ENCODE results near the gene ATXN1.

ATXN1 gene

GRCh38 chr6:16252686-16253299 is 508.5 kb downstream of the ATXN1 start:
- Histone ChIP-seq H3K27me3 (ENCODE audit: control insufficient read depth, low read length) (no peaks in the 10 kb centered on the region; the same call in 1 of the 2 replicates), H3K27ac (ENCODE audit: low read depth, low read length) (no peak overlapping the region), H3K4me2 (ENCODE audit: low read length) (no peak overlapping the region), H3K9me2 (replicated peaks; ENCODE audit: control insufficient read depth, low read length) (no peaks in the 10 kb centered on the region), H3F3A (ENCODE audit: control insufficient read depth, insufficient read depth) (no peaks in the 10 kb centered on the region), H3K4me1 (ENCODE audit: control insufficient read depth, low read length) (no peaks in the 10 kb centered on the region), H3K79me2 (ENCODE audit: control insufficient read depth, low read length) (no peaks in the 10 kb centered on the region), H3K4me3 (ENCODE audit: low read length) (no peak overlapping the region), H3K36me3 (ENCODE audit: control insufficient read depth, low read length) (no peaks in the 10 kb centered on the region), H3K9me3 (ENCODE audit: control insufficient read depth, insufficient read depth, low read length) (no peaks in the 10 kb centered on the region), H4K20me1 (ENCODE audit: control insufficient read depth, insufficient read depth, low read depth, low read length) (no peaks in the 10 kb centered on the region)
- TF ChIP-seq, protein P1, sequence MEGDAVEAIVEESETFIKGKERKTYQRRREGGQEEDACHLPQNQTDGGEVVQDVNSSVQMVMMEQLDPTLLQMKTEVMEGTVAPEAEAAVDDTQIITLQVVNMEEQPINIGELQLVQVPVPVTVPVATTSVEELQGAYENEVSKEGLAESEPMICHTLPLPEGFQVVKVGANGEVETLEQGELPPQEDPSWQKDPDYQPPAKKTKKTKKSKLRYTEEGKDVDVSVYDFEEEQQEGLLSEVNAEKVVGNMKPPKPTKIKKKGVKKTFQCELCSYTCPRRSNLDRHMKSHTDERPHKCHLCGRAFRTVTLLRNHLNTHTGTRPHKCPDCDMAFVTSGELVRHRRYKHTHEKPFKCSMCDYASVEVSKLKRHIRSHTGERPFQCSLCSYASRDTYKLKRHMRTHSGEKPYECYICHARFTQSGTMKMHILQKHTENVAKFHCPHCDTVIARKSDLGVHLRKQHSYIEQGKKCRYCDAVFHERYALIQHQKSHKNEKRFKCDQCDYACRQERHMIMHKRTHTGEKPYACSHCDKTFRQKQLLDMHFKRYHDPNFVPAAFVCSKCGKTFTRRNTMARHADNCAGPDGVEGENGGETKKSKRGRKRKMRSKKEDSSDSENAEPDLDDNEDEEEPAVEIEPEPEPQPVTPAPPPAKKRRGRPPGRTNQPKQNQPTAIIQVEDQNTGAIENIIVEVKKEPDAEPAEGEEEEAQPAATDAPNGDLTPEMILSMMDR (IDR thresholded peaks at IDR 0.05; ENCODE audit: low read depth, low read length, poor library complexity, severe bottlenecking) = no peak
- TF ChIP-seq EZH2phosphoT487 (IDR thresholded peaks at IDR 0.05; ENCODE audit: borderline replicate concordance, low read length) = no peak

DNA sequence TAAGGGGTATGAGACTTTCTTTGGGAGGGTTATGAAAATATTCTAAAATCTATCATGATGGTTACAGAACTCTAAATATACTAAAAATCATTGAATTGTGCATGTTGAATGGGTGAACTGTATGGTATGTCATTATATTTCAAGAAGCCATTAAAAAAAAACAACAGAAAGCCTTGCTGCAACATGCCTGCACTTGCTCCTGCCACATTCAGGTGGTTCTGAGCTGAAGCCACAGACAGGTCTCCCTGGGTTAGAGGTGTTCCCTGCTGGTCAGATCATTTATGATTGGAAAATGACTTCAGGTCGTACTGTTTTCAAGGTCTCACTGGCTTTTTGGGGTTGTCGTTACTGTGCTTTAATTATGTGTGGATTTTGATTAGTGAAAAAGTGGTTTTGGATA is 509.6 kb downstream of the ATXN1 start:
- no peak for TF ChIP-seq EZH2phosphoT487 (IDR thresholded peaks at IDR 0.05; ENCODE audit: borderline replicate concordance, low read length)
- TF ChIP-seq, protein P1 (IDR thresholded peaks at IDR 0.05; ENCODE audit: low read depth, low read length, poor library complexity, severe bottlenecking) = no peak
- Histone ChIP-seq H3K27ac (ENCODE audit: low read depth, low read length) (no peak overlapping the region), H3K9me3 (ENCODE audit: control insufficient read depth, insufficient read depth, low read length) (no peaks in the 10 kb centered on the region), H3K36me3 (ENCODE audit: control insufficient read depth, low read length) (no peaks in the 10 kb centered on the region), H3K79me2 (ENCODE audit: control insufficient read depth, low read length) (no peaks in the 10 kb centered on the region), H3K4me3 (ENCODE audit: low read length) (no peak overlapping the region), H3K27me3 (ENCODE audit: control insufficient read depth, low read length) (no peaks in the 10 kb centered on the region), H3F3A (ENCODE audit: control insufficient read depth, insufficient read depth) (no peaks in the 10 kb centered on the region), H3K9me2 (replicated peaks; ENCODE audit: control insufficient read depth, low read length) (no peaks in the 10 kb centered on the region), H3K4me2 (ENCODE audit: low read length) (no peak overlapping the region), H3K4me1 (ENCODE audit: control insufficient read depth, low read length) (no peaks in the 10 kb centered on the region), H4K20me1 (ENCODE audit: control insufficient read depth, insufficient read depth, low read depth, low read length) (no peaks in the 10 kb centered on the region)

DNA sequence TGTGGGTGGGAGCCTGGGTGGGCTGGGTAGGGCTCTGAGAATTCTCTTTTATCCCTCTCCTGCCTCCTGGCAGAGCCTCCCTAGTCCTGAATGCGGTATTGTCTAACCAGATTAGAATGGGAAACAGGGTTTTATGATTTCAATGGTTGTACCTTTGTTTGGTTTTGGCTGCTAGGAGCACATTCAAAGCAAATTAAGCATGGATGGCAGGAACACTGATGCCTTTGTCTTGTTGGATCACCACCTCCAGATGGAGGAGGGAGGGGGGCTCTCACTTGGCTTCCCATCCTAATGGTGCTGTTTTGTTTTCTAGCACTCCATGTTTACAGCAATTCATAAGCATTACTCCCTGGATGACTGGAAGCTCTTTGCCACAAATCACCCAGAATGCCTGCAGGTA is 511.3 kb downstream of the ATXN1 start:
- H3K36me3 ChIP-seq (ENCODE audit: control insufficient read depth, low read length) = no peaks in the 10 kb centered on the region
- TF ChIP-seq, protein P1 (IDR thresholded peaks at IDR 0.05; ENCODE audit: low read depth, low read length, poor library complexity, severe bottlenecking) = no peak
- no peak for TF ChIP-seq EZH2phosphoT487 (IDR thresholded peaks at IDR 0.05; ENCODE audit: borderline replicate concordance, low read length)
- no peaks in the 10 kb centered on the region for H4K20me1 ChIP-seq (ENCODE audit: control insufficient read depth, insufficient read depth, low read depth, low read length)
- H3F3A ChIP-seq (ENCODE audit: control insufficient read depth, insufficient read depth) = no peaks in the 10 kb centered on the region
- H3K4me2 ChIP-seq (ENCODE audit: low read length) = no peak overlapping the region
- H3K9me2 ChIP-seq (replicated peaks; ENCODE audit: control insufficient read depth, low read length) = no peaks in the 10 kb centered on the region
- peaks cover 4% of the 10 kb centered on the region; the same call in 1 of the 2 replicates for H3K27me3 ChIP-seq (ENCODE audit: control insufficient read depth, low read length)
- no peak overlapping the region for H3K4me3 ChIP-seq (ENCODE audit: low read length)
- no peaks in the 10 kb centered on the region for H3K9me3 ChIP-seq (ENCODE audit: control insufficient read depth, insufficient read depth, low read length)
- no peaks in the 10 kb centered on the region for H3K79me2 ChIP-seq (ENCODE audit: control insufficient read depth, low read length)
- no peak overlapping the region for H3K27ac ChIP-seq (ENCODE audit: low read depth, low read length)
- no peaks in the 10 kb centered on the region for H3K4me1 ChIP-seq (ENCODE audit: control insufficient read depth, low read length)
